ENCODE data around the gene METTL9.

METTL9 gene

DNA sequence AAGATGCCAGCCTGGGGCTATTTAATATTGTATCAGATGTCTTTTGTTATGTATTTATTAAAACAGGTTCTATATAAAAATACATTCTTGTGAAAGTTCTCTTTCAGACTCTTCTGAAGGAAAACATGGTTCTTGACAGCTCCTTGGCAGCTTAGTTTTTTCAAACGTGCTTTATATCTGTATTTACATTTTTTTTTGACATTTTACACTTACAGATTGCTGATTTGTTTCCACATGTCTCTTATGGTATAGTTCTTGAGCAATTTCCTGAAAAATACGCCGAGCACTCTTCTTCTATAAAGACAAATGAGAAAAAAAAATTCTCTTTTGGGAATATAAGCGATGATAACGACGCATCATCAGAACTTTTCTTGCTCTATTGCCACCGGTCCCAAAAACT, 43.5 kb downstream of the METTL9 start:
- DNase-seq (ENCODE audit: low read depth): no peak
- TF ChIP-seq, protein P1, sequence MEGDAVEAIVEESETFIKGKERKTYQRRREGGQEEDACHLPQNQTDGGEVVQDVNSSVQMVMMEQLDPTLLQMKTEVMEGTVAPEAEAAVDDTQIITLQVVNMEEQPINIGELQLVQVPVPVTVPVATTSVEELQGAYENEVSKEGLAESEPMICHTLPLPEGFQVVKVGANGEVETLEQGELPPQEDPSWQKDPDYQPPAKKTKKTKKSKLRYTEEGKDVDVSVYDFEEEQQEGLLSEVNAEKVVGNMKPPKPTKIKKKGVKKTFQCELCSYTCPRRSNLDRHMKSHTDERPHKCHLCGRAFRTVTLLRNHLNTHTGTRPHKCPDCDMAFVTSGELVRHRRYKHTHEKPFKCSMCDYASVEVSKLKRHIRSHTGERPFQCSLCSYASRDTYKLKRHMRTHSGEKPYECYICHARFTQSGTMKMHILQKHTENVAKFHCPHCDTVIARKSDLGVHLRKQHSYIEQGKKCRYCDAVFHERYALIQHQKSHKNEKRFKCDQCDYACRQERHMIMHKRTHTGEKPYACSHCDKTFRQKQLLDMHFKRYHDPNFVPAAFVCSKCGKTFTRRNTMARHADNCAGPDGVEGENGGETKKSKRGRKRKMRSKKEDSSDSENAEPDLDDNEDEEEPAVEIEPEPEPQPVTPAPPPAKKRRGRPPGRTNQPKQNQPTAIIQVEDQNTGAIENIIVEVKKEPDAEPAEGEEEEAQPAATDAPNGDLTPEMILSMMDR (IDR thresholded peaks at IDR 0.05; ENCODE audit: low read depth, low read length): no peak
- TF ChIP-seq, protein P2, sequence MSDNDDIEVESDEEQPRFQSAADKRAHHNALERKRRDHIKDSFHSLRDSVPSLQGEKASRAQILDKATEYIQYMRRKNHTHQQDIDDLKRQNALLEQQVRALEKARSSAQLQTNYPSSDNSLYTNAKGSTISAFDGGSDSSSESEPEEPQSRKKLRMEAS (IDR thresholded peaks at IDR 0.05; ENCODE audit: low read depth, low read length): no peak
- TF ChIP-seq MYC (IDR thresholded peaks at IDR 0.05; ENCODE audit: low read depth, low read length) (no peak), POLR2A (IDR thresholded peaks at IDR 0.05; ENCODE audit: extremely low read depth, insufficient read length) (no peak)
- no peak overlapping the region for H3K4me3 ChIP-seq (ENCODE audit: low read depth, low read length)

DNA sequence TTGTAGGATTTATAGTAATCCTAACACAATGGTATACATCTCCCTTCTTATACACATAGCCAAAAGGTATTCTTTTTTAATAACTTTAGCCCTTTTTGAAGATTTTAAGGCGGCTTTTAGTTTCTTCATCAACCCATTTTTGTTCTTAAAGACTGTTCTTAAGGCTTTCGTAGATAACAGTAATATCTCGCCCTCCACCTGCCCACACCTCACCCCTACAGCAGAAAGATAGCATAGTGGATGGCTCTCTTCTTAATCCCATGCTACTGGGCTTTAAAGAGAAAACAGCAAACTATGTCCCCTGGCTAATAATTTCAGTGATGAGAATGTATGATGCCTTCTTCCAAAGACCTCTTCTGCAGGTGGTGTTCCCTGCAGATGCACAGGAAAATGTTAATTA, 44.4 kb downstream of the METTL9 start:
- no peak for DNase-seq (ENCODE audit: low read depth)
- H3K4me3 ChIP-seq (ENCODE audit: low read depth, low read length): no peak overlapping the region

DNA sequence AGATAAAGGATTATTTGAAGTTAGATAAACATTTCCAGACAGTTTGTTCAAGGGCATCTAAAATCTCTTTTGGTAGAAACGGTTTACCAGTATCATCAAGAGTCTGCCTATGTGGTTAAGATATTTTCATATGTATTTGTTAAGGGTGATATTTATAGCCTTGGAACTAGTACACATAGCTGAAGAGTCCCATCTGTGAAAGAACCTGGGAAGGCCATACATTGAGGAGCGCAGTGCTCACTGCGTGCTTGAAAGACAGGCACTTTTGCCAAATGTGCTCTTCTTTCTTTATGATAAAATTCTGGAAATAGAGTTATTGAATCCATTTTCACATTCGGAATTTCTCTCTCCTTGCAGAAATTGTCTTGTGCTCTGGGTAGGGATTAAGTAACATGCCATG, 45.3 kb downstream of the METTL9 start:
- TF ChIP-seq, protein P2 (IDR thresholded peaks at IDR 0.05; ENCODE audit: low read depth, low read length): no peak
- H3K4me3 ChIP-seq (ENCODE audit: low read depth, low read length): peak overlapping the region; percentile 54
- no peak for DNase-seq (ENCODE audit: low read depth)

More for the DNA sequence above, 44.4 kb downstream of the METTL9 start:
- TF ChIP-seq MYC (IDR thresholded peaks at IDR 0.05; ENCODE audit: low read depth, low read length): no peak
- TF ChIP-seq POLR2A (IDR thresholded peaks at IDR 0.05; ENCODE audit: extremely low read depth, insufficient read length): no peak
- TF ChIP-seq, protein P2 (IDR thresholded peaks at IDR 0.05; ENCODE audit: low read depth, low read length): no peak
- TF ChIP-seq, protein P1 (IDR thresholded peaks at IDR 0.05; ENCODE audit: low read depth, low read length): no peak

DNA sequence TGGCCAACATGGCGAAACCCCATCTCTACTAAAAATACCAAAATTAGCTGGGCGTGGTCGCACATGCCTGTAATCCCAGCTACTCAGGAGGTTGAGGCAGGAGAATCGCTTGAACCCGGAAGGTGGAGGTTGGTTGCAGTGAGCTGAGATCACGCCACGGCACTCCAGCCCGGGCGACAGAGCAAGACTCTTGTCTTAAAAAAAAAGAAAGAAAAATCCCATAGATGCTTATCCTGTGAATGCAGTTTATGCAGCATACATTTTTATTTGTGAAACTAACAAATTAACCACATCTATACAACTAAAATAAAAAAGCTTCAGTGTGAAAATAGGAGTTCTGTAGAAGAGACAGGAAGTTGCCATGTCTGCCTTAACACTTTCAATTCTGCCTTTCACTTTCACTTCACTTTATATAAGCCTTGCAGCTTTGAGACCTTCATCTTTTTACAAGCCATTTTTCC, 45.9 kb downstream of the METTL9 start:
- H3K4me3 ChIP-seq (ENCODE audit: low read depth, low read length): peak overlapping the region; percentile 54
- peak; percentile 61 for DNase-seq (ENCODE audit: low read depth)
- TF ChIP-seq, protein P1 (IDR thresholded peaks at IDR 0.05; ENCODE audit: low read depth, low read length): no peak
- TF ChIP-seq, protein P2 (IDR thresholded peaks at IDR 0.05; ENCODE audit: low read depth, low read length): no peak
- TF ChIP-seq MYC (IDR thresholded peaks at IDR 0.05; ENCODE audit: low read depth, low read length) (no peak), POLR2A (IDR thresholded peaks at IDR 0.05; ENCODE audit: extremely low read depth, insufficient read length) (no peak)

DNA sequence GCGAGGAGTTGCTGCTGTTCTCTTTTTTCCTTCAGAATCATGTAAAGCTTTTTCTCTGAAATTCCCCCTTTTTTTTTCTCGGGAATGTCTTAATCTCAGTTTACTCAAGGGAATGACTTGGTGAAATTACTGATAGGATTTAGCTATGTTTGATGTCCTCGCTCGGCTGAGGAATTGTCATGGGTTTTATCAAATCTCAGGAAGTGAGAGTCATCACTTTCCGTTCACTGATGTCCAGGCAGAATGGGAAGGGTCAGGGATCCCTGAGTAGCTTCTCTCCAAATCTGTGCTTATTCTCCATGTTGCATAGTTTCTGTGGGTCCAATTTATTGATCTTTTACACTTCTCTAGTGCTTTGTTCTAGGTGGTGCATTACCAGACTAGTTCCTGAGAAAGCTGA, 46.7 kb downstream of the METTL9 start:
- no peak for TF ChIP-seq POLR2A (IDR thresholded peaks at IDR 0.05; ENCODE audit: extremely low read depth, insufficient read length)
- TF ChIP-seq, protein P2 (IDR thresholded peaks at IDR 0.05; ENCODE audit: low read depth, low read length): no peak
- TF ChIP-seq, protein P1 (IDR thresholded peaks at IDR 0.05; ENCODE audit: low read depth, low read length): no peak
- no peak overlapping the region for H3K4me3 ChIP-seq (ENCODE audit: low read depth, low read length)
- no peak for DNase-seq (ENCODE audit: low read depth)

DNA sequence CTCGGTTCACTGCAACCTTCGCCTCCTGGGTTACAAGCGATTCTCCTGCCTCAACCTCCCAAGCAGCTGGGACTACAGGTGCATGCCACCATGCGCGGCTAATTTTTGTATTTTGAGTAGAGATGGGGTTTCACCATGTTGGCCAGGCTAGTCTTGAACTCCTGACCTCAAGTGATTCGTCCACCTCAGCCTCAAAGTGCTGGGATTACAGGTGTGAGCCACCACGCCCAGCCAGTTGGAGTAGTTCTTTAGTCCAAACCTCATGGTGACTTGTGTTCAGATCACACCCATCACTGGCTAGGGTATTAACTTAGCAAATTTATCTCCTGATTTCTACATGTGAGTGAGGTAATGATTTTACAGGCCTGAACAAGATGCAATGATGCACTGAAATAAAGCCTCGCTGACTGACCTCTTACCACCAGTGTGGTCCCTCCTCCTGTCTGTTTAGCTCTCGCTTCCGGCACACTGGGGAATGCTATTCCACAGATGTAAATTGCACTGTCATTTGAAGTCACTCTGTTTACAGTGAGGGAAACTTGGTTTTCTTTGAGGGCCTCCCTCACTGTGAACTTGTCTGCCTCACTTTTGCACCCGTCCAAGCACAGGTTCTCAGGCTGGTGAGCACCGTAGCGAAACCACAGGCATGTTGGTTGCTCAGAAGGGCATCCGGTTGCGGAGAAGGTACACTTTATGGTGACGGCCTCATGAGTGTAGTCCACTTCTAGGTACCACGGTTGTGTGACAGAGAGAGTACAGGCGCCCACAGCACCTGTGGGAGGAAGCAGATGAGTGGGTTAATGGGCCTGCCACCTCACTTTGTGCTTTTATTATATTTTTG, 47.6 kb downstream of the METTL9 start:
- TF ChIP-seq, protein P2 (IDR thresholded peaks at IDR 0.05; ENCODE audit: low read depth, low read length): no peak
- no peak for TF ChIP-seq MYC (IDR thresholded peaks at IDR 0.05; ENCODE audit: low read depth, low read length)
- TF ChIP-seq POLR2A (IDR thresholded peaks at IDR 0.05; ENCODE audit: extremely low read depth, insufficient read length): no peak
- TF ChIP-seq, protein P1 (IDR thresholded peaks at IDR 0.05; ENCODE audit: low read depth, low read length): no peak
- H3K4me3 ChIP-seq (ENCODE audit: low read depth, low read length): no peak overlapping the region
- DNase-seq (ENCODE audit: low read depth): no peak
